ENCODE measurements around the gene USP54. TPM values are rescaled to one million over a fixed set of nuclear protein-coding genes. Genes with fewer than 3 reads are reported as not detected.

Gene USP54
- total and polyA plus RNA-seq, 2 donors (not counting 3 experiments of a cell fraction or from before 2014, with no cell fraction given) = 9.3 to 14.2 TPM

DNA sequence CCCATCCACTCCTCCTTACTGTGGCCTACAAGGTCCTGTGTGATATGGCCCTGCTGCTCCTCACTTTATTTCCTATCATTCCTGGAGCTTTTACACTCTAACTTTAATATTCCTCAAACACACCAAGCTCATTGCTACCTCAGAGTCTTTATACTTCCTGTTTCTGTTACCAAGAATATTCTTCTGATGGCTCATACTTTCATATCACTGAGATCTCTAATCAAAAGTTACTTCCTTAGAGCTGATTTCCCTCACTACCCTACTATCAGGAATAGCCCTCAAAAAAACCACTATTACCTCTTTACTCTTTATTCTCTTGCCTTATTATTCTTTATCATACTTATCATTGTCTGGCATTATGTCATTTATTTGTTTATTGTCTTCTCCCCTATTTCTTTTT lies 89.5 kb downstream of the USP54 start:
- Histone ChIP-seq H3K9ac (replicated peaks; ENCODE audit: extremely low read depth, insufficient read depth, low read length) (no peak overlapping the region), H3K79me2 (ENCODE audit: control insufficient read depth, insufficient read depth, low read length) (no peaks in the 10 kb centered on the region), H3K9me1 (replicated peaks; ENCODE audit: control insufficient read depth, extremely low read depth, insufficient read depth, low read length) (no peaks in the 10 kb centered on the region), H4K20me1 (replicated peaks; ENCODE audit: control insufficient read depth, extremely low read depth, insufficient read depth, low read length) (no peaks in the 10 kb centered on the region), H3K4me2 (ENCODE audit: insufficient read depth, low read length) (peak overlapping the region; percentile 59), H3K27ac (ENCODE audit: insufficient read depth, low read depth, low read length) (peak overlapping the region; percentile 3), H3K9me3 (replicated peaks; ENCODE audit: control insufficient read depth, insufficient read depth, low read length) (no peaks in the 10 kb centered on the region), H2AFZ (ENCODE audit: low read depth, low read length) (peak overlapping the region; percentile 31), H3K27me3 (ENCODE audit: control insufficient read depth in 2 of 2, insufficient read depth in 2 of 2, low read length in 2 of 2) (no peaks in the 10 kb centered on the region), H3K4me3 (replicated peaks in 1 of 3; ENCODE audit: insufficient read depth in 1 of 3, low read depth in 1 of 3, low read length in 3 of 3) (no peak overlapping the region), H3K4me1 (ENCODE audit: control insufficient read depth, extremely low read depth, insufficient read depth, low read length) (peaks cover 15% of the 10 kb centered on the region), H3K36me3 (ENCODE audit: control insufficient read depth in 2 of 2, extremely low read depth in 1 of 2, insufficient read depth in 2 of 2, low read length in 2 of 2) (peaks cover 0 to 4% of the 10 kb centered on the region in 2 experiments)
- dilution Hi-C loops (cut with MboI; ENCODE audit: extremely low pct_ligation_motif_present, low sequenced_read_pairs) = no loop called here
- FAIRE-seq (no peak), DNase-seq (ENCODE audit: low read depth, low spot score) (peak; percentile 18)
- ChIA-PET POLR2A (no interaction called here), CTCF (interaction anchor here (1.9 kb wide), 1 partner anchor 17 kb away, joined by 4 read pairs; no protein-coding TSS in a partner anchor)
- intact Hi-C loops (cut with micrococcal nuclease) = no loop called here
- TF ChIP-seq CTCF (IDR thresholded peaks at IDR 0.05; ENCODE audit: extremely low read depth in 1 of 2, insufficient read depth in 1 of 2, low read depth in 1 of 2, low read length in 2 of 2) (no peak), EZH2 (IDR thresholded peaks at IDR 0.05; ENCODE audit: borderline replicate concordance, low read depth, low read length, severe bottlenecking) (no peak), POLR2AphosphoS5 (IDR thresholded peaks at IDR 0.05; ENCODE audit: insufficient read depth, low read depth, low read length) (no peak), FOS (IDR thresholded peaks at IDR 0.05; ENCODE audit: borderline replicate concordance, insufficient read depth, low read length) (no peak), MAX (IDR thresholded peaks at IDR 0.05; ENCODE audit: insufficient read depth, insufficient read length) (no peak), JUN (IDR thresholded peaks at IDR 0.05; ENCODE audit: borderline replicate concordance, insufficient read depth, insufficient read length, low read depth) (no peak), MYC (IDR thresholded peaks at IDR 0.05; ENCODE audit: low read depth, low read length) (no peak), GATA2 (IDR thresholded peaks at IDR 0.05; ENCODE audit: insufficient read depth, insufficient read length, low read depth, low read length) (peak; percentile 79)
- no TSS peak for BruUV-seq (replicated peaks)

Data from endothelial cell of umbilical vein (primary cell).